Hematopoietic multipotent progenitor cell treated with erythropoietin and hydrocortisone succinate and interleukin-3 and kit ligand, for 6 days (in vitro differentiated cells): ENCODE measurements around the gene ATF4.

ENCODE experiments used
- DNase-seq: peaks from one replicate; pipeline ENCODE4 v3.0.0-alpha.2; 2015

The ATF4 gene

GRCh38 chr22:39530692-39531331, 10.4 kb downstream of the ATF4 start:
- peak; percentile 92 for DNase-seq

- peak; percentile 100 for DNase-seq
Observed at GRCh38 chr22:39532215-39533073, 12.1 kb downstream of the ATF4 start, which contains the start of gene RPS19BP1. Gene RPS19BP1 (minus strand): TSS chr22:39532748. CDS start chr22:39532738, 10 bp downstream.

GRCh38 chr22:39534092-39534506, 13.7 kb downstream of the ATF4 start:
- no peak for DNase-seq

DNA sequence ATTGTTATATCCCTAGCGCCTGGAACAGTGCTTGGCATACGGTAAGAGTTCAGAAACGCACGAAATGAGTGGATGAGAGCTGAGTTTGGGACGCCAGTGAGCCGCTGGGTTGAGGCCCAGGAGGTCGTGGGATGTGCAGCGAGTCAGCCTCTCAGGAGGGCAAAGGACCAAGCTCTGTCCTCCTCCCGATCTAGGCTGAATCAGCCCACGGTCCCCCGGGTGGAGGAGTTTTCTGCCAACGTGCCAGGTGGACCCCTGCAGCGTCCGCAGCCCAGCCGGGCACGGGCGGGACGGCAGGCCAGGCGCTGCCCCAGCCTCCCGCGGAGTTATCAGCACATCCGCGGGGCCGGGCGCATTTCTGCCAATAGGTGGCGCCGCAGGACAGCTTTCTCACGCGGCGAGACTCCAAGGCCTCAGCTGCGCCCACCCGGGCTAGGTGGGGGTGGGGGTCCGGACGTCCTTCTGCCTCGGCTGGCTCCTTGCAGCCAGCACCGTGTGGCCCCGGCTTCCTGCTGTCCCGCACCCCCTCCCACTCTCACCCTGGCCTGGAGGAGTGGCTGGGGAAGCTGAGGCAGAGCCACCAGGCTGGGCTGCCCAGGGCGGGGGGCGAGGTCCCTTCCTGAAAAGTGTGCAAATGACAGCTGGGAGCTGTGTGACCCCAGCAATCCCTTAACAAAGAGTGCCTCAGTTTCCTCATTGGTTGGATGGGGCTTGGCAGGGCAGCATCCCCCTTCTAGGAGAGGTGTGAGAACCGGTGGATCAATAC, 14.4 kb downstream of the ATF4 start:
- peak; percentile 86 for DNase-seq

DNA sequence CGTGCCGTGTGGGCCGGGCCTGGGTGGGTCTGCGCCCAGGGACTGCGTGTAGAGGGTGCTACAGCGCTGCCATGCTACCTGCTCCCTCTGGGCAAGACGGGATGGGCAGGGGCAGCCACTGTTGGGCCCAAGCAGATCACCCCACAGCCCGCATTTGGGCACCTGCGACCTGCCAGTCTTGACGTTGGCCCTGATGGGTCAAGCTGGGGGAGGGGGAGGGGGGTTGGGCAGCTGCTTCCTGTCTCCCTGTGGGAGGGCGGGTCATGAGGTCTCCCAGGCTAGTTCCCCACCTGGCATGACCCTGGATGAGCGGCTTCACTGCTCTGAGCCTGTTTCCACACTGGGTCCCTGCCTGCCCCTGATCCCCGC, 15.0 kb downstream of the ATF4 start:
- DNase-seq: no peak

GRCh38 chr22:39535831-39536449, 15.6 kb downstream of the ATF4 start:
- DNase-seq: no peak

DNA sequence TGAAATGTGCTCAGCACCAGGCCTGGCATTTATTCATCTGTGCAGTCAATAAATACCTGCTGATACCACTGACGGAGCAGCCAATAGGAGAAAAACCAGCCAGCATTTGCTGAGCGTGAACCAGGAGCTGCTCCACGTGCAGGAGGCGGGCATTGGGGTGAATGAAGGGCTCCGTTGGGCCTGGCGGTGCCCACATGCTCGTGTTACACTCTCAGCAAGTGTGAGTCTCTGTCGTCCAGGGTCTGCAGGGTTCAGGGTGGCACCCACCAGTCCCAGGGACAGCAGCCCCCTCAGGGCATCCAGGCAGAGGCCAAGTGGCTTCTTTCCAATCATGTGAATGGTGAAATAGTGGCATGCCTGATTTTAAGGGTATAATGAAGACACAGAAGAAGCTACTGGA, 16.3 kb downstream of the ATF4 start:
- DNase-seq: no peak

GRCh38 chr22:39537975-39538374, 17.6 kb downstream of the ATF4 start:
- DNase-seq: no peak

- DNase-seq: peak; percentile 77
Observed at GRCh38 chr22:39543095-39543494, 22.7 kb downstream of the ATF4 start.

- DNase-seq: peak; percentile 78
Observed at GRCh38 chr22:39545386-39546365, 25.3 kb downstream of the ATF4 start.

DNA sequence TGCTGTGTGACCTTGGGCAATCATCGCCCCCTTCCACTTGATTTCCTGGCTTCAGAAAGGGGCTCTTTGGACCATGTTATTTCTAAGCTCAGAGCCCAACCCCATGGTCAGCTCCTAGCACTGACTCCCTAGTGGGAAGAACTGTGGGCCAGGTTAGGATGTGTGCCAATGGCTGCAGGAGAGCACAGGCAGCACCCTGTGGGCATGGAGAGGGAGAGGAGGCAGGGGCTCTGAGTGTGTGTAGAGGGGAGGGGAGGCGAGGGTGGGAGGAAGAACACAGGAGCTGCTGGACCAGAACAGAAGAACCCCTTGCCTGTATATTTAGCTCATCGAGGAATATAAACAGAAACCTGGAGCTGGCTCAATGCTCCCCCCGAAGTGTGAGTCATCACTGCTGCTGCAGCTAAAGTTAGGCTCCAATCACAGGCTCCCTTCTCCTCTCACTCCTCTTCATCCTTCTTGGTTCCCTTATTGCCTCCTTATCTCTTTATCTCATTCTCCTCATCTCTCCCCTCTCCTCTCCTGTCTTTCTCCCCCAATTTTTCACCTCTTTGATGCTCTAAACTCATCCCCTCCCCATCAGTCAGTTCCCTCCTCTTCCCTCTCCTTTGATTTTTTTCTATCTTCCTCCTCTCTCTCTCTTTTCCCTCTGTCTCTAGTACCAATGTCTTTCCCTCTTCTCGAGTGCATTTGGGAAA, 26.7 kb downstream of the ATF4 start:
- no peak for DNase-seq

GRCh38 chr22:39547587-39547947, 27.2 kb downstream of the ATF4 start:
- DNase-seq: no peak

GRCh38 chr22:39553429-39553828, 33.1 kb downstream of the ATF4 start:
- no peak for DNase-seq

DNA sequence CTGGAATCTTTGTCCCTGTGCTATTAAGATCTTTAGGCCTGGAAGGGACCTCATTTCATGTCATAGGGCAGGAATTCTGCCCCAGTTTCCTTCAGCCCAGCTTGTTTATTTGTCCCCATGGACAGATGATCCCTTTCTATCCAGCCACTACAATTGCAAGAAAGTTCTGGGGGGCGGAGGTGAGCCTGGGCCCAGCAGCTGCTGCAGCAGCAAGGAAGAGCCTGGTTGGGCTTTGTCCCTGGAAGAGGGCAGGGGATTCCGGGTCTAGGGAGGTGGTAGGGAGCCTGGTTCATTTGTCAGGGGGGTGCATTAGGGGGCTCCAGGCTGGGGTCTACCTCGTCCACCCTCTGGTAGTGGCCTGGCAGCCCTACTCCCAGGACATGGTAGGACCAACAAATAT, 33.8 kb downstream of the ATF4 start:
- DNase-seq: no peak

DNA sequence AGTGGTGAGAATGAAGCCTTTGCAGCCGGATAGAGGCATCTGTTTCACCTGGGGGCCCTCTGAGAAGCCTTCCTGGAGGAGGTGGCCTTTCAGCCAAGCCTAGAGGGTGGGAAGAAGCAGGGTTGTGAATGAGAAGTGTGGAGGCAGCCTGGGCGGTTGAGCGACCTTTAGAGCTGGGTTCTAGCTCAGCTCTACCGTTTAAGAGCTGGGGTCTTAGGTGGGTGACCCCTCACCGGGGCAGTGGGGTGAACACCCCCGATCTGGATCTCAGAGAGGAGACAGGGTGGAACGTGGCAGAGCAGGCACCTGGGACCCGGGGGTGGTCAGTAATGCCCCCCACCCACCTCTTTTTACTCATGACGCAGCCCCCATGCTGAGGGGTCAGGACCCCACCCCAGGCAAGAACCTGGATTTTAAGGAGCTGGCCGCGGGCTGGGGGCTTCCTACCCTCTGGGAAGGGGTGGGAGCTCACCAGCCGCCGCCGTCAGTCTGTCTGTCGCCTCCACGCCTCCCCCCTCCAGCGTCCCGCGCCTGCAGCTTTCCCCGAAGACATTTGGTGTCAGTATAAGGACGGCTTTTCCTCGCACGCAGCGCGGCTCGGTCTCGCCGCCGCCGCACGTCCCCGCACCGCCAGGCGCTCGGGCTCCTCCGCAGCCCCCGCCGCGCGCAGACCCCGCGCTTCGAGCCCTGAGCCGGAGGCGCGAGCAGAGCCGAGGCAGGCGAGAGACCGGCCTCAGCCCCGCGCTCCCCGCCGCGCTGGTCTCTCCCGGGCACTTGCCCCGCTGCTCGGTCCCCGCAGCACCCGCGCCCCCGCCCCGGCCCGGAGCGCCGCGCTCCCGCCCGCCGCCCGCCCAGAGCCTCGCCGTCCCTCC, 36.8 kb downstream of the ATF4 start:
- DNase-seq: peak; percentile 57

DNA sequence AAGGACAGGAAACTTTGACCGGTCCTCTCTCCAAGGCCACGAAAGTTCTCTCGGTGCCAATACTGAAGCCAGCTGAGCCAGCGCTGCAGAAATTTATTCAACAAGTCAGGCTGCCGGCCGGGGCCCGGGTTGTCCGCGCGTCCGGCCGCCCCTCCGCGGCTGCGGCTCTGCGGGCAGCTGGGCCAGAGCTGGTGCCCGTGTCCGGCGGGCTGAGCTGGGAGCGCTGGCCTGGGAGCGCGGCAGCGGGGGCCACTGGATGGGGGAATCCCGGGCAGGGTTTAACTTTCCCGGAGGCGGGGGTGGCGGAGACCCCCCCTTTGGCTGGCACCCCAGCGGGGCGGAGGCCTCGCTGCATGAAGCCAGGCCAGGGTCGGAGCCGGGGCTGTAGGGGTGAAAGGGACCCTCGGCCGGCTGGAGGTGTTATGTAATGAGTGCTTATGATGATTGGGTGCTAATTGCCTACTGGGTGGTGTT, 37.9 kb downstream of the ATF4 start:
- DNase-seq: no peak

- no peak for DNase-seq
Observed at GRCh38 chr22:39558950-39559349, 38.6 kb downstream of the ATF4 start.

DNA sequence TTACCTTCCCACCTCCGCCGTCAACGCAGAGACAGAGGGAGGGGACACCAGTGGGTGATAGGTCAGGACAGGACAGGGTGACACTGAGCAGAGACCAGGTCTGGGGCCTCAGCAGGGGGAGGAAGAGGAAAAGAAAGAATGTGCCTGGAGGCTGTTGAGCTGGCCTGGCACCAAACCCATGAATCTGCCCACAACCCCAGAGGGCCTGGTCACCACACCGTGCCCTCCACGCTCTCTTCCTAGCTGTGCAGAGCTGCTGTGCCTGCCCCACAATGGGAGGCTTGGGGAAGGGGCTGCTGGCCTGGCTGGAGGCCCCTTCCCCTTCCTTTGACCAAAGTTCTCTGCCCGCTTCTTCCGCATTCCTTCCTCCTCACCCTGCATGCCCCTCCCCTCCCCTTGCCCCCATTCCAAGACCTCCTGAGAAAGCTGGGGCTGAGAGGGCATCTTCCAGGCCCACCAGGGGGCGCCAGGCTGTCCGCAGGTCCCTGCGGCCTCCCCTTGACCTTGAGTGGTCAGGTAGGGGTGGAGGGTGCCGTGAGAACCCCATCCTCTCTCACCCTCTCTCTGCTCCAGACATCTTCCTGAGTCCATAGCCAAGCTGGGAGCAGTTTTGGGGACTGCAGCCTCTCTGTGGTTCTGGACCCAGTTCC, 39.2 kb downstream of the ATF4 start:
- DNase-seq: no peak

DNA sequence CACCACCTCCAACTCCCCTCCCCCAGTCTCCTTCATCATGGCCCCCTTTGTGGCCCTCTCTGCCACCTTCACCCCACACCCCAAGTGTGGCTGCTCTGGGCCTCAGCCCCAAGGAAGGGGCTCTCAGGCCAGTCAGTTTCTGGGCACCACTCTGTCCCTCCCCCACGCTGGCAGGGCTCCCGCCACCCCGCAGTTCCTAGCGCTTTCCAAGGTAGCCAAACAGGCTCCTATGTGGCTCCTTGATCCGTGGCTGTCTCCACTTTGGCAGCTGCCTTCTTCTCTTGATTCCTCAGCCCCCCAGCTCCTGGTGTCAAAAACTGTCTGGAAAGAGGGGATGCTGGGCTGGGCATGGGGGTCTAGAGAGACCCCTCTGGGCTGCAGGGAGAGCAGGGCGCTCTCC, 39.8 kb downstream of the ATF4 start:
- no peak for DNase-seq
